GM19043 (cell line): ENCODE results near the gene GOLGA1.
"Not testable (repeated sequence)": the region's sequence is repeated elsewhere in the genome, so short reads cannot be mapped to it uniquely, and the experiment has no call there.

ENCODE experiments used
- ATAC-seq: cut with Tn5 transposase; IDR thresholded peaks from one replicate; pipeline ENCODE4 v1.9.1; 2021; ENCODE audit warnings: low read depth; ENCODE audit not compliant: unreplicated experiment

GOLGA1 gene

GRCh38 chr9:124841075-124841821 lies 99.6 kb downstream of the GOLGA1 start:
- ATAC-seq = no peak

- ATAC-seq = no peak
Measured at GRCh38 chr9:124840300-124840833, 100.5 kb downstream of the GOLGA1 start.

GRCh38 chr9:124839612-124840299 lies 101.1 kb downstream of the GOLGA1 start:
- no peak for ATAC-seq

GRCh38 chr9:124838567-124839275 lies 102.2 kb downstream of the GOLGA1 start:
- not testable (repeated sequence) for ATAC-seq

- not testable (repeated sequence) for ATAC-seq
Measured at GRCh38 chr9:124838132-124838531, 102.8 kb downstream of the GOLGA1 start.

GRCh38 chr9:124835026-124835557 lies 105.8 kb downstream of the GOLGA1 start:
- no peak for ATAC-seq

GRCh38 chr9:124834591-124834990 lies 106.3 kb downstream of the GOLGA1 start:
- ATAC-seq = no peak

- ATAC-seq = no peak
Measured at GRCh38 chr9:124831642-124832364, 109.1 kb downstream of the GOLGA1 start.

- ATAC-seq = no peak
Measured at GRCh38 chr9:124830593-124830992, 110.3 kb downstream of the GOLGA1 start.

- no peak for ATAC-seq
Measured at GRCh38 chr9:124829334-124829669, 111.6 kb downstream of the GOLGA1 start.

GRCh38 chr9:124828489-124829333 lies 112.2 kb downstream of the GOLGA1 start:
- ATAC-seq = no peak
